HG03457 (cell line): ENCODE measurements around the gene C2orf68.
"Not testable (repeated sequence)": the region's sequence is repeated elsewhere in the genome, so short reads cannot be mapped to it uniquely, and the experiment has no call there.

Experiments
- ATAC-seq: cut with Tn5 transposase; IDR thresholded peaks from one replicate; pipeline ENCODE4 v1.9.1; 2021; ENCODE audit warnings: moderate number of reproducible peaks; ENCODE audit not compliant: unreplicated experiment

Gene C2orf68, protein sequence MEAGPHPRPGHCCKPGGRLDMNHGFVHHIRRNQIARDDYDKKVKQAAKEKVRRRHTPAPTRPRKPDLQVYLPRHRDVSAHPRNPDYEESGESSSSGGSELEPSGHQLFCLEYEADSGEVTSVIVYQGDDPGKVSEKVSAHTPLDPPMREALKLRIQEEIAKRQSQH

GRCh38 chr2:85611705-85612587 is at the start of gene C2orf68:
Gene C2orf68 (minus strand): TSS chr2:85612066. CDS start chr2:85611984, 82 bp downstream.
- peak; percentile 68 for ATAC-seq

DNA sequence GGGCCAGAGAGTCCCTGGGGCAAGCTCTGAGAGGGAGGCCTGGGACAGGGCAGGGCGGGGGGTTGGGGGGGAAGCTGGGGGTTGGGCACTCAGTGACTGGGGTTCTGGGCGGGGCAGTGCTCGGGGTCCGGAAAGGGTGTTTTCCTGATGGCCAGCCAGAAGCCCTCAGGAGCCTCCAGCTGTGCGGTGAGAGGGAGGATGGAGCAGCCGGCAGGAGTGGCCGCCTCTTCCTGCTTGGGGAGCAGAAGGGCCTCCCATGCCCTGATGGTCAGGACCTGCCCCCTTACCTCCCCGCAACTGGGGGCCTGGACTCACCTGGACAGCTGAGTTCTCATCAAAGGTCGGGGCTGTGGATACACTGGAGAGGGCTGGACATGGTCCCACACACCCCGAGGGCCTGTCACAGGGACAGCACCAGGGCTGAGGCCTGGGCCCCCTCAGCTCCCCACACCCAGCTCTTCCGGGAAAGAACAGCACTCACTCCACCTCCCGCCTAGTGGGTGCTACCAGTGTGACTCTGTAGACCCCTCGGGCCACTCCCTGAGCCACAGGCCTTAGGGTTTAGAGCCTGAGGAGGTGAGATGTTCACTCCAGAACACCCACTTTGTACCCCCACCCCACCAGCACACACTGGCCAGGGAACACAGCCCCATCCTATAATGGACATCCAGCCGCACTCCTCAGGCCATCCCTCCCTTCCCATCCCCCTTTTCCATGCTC is 49.4 kb upstream of the C2orf68 start:
- no peak for ATAC-seq

DNA sequence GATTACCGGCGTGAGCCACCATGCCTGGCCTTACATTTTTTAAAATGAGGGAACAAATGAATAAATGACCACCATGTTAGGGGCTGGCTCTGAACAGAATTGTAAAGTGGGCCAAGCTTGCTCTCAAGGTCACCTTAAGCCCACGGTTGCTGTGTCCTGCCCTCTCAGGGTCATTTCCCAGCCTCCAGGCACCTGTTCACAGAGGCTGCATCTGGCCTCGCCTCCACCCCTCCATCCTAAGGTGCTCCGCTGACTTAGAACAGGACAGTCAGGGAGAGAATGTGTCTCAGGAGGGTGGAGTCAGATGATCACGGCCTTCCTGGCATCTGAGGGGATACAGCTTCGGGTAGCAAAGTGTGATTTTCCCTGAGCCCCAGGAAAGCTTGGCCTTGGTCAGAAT is 48.9 kb upstream of the C2orf68 start:
- no peak for ATAC-seq

GRCh38 chr2:85660301-85660700 is 48.4 kb upstream of the C2orf68 start:
- not testable (repeated sequence) for ATAC-seq

DNA sequence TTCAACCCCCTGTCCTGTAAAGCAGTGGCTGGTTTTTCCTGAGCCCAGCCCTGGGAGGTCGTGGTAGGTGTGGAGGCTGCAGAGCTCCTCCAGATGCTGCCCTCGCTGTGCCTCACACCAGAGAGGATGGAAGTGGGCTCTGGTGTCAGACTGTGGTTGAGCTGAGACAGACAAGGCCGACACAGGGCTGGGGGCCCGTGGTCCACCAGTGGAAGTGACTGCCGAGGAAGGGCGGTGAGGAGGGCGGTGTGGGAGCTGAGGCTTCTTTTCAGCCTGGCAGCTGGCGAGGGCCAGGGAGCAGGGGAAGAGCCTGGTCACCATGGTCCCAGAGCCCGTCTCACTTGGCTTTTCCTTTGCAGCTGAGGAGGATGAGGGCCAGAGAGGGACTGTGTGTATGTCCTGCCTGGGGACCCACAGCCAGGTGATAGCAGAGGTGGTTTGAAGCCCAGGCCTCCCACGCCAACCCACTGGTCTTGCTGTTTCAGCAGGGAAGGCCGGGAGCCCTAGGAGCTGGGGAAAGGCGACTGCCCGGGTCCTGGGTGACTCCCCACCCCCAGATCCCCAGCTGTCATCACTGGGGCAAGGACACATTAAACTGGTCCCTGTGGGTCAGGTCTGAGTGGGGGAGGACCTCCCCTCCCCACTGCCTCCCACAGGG is 47.6 kb upstream of the C2orf68 start:
- ATAC-seq: no peak

- not testable (repeated sequence) for ATAC-seq
Measured at GRCh38 chr2:85657399-85657798, 45.5 kb upstream of the C2orf68 start.

DNA sequence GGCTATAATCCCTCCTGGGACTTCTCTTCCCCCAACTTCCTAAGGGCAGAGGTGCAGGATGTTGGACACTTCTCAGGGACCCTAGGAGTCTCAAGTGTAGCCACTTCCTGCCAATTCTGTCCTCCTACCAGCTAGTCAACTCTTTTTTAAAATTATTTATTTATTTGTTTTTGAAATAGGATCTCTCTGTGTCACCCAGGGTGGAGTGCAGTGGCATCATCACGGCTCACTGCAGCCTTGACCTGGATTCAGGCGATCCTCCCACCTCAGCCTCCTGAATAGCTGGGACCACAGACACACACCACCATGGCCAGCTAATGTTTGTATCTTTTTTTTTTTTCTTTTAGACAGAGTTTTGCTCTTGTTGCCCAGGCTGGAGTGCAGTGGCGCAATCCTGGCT is 44.6 kb upstream of the C2orf68 start:
- ATAC-seq: no peak

DNA sequence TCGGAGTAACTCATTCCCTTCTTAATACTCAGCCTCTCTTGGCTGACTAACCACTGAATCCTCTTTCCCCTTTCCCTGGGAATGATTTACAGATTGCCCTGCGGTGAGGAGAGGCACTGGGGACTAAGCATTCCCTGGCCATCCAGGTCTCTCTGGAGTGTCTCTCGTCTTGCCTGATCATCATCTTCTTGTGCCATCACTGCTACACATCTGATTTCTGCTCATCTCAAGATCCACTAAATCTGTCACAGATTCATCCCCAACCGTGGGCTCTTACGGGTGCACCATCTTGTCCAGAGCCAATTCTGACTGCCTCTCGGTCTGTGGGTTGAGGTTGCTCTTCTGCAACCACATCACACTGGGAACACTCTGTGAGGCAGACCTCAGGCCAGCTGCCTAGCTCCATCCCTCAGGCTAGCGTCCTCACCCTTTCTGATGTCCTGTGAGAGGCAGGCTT is 44.1 kb upstream of the C2orf68 start:
- ATAC-seq: no peak

GRCh38 chr2:85653996-85654395 is 42.1 kb upstream of the C2orf68 start:
- ATAC-seq: no peak

DNA sequence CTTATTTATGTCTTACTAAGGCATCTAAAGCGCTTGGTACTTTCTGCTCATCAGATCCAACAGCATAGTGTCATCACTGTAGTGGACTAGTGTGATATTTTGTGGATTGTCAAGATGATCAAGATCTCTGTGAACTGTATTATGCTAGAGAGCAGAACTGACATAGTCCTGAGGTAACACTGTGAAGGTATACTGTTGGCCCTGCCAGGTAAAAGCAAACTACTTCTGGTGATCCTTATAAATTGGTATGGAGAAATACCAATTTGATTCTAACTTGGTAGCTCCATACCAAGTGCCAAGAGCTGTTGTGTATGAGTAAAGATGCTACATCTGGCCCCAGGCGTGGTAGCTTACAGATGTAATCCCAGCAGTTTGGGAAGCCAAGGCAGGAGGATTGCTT is 40.2 kb upstream of the C2orf68 start:
- ATAC-seq: no peak

DNA sequence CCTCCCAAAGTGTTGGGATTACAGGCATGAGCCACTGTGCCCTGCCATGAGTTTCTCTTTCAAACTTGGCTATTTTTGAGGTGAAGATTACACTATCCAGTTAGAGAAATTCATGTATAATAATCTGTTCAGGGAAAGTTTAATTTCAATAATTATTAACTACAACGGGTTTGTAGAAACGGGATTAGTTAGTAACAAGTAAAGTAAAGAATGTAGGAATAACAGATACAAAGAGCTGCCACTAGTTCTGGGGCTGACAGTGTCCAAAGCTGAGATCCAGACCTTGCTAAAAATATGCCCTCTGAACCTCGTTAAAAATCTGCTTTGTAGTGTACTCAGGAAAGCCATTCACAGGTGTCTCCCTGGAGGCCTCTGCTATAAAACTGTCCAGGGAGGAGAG is 39.2 kb upstream of the C2orf68 start:
- ATAC-seq: no peak

- no peak for ATAC-seq
Measured at GRCh38 chr2:85650456-85650855, 38.6 kb upstream of the C2orf68 start.

DNA sequence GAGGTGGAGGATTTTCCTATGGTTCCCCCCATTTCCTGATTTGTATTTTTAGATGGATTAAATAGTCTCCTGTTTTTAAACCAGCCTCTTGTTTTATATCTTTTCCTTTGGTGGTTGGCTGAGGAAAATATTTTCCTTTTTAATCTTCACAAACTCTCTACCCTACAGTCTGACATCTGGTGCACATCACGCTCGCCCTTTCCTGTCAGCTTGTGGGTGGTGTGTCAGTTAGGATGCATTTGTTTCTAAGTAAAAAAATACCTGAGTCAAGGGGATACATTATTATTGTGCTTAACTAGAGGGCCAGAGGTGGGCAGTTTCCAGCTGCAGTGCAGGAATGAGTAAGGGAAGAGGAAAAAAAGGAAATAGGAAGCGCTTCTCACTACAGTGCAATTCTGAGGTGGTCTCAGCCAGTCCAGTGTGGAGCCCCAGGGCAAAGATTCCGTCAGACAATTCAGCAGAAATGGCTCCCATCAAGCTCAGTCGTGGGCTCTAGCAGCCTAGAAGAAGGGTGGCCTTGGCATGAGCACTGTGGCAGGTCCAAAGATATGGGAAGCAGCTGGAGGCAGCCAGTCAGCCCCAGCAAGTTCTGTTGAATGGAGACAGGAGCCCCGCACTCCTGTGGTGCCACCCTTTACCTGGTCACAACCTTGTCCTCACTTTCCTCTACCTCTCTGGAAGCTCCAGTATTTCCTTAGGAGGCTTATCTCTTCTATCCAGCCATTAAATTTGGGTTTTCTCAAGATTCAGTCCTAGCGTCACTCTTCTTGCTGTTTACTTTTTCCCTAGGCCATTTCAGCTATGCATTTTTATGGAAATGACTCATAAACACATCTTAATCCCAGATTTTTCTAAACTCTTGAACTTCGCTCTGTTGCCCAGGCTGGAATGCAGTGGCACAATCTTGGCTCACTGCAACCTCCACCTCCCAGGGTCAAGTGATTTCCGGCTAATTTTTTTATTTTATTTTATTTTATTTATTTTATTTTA is 37.6 kb upstream of the C2orf68 start:
- no peak for ATAC-seq

- ATAC-seq: no peak
Measured at GRCh38 chr2:85648619-85649018, 36.8 kb upstream of the C2orf68 start.

DNA sequence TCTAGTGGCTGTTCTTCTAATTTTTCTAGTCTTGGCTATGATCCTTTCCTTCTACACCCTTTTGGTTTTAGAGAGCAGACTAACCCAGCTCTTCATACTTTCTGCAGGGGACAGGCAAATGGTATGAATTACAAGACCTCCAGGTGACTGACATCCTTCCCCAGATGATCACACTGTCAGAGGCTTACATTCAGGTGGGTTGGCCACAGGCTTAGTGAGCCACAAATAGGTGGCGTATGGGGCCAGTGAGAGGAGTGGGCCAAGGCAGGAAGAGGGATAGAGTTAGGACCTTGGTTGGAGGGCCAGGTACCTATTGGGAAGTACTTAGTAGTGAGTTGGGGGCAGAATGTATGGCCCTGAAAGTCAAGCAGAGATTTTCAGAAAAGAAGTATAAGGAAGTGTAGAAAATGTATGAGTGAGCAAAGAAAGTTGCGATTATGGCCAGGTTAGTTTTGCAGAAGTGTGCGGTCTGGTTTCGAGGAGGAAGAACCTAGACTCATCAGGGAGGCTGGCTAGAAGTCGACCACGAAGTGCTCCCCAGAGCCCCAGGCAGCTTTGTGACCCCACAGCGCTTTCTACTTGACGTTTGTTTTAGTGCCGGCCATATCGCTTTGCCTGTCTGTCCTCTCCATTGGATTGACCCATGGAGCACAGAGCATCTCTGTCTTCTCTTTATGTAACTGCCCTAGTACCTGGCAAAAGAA is 36.1 kb upstream of the C2orf68 start:
- ATAC-seq: no peak

DNA sequence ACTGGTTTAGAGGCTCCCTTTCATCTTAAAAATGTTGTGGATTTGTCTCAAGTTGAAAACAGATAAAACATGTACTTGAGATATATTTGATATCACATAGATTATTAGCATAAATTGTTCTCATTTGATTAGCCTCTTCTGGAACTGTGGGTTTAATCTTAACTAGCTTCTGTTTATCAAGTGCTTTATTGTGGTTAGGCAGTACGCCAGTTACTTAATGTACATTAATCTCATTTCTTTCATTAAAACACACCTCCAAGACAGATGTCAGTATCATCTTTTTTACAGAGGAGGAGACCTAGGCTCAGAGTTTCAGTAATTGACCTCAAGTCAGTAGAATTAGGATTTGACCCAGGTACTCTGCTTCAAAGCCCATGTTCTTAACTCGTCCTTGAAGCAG is 34.3 kb upstream of the C2orf68 start:
- ATAC-seq: no peak

DNA sequence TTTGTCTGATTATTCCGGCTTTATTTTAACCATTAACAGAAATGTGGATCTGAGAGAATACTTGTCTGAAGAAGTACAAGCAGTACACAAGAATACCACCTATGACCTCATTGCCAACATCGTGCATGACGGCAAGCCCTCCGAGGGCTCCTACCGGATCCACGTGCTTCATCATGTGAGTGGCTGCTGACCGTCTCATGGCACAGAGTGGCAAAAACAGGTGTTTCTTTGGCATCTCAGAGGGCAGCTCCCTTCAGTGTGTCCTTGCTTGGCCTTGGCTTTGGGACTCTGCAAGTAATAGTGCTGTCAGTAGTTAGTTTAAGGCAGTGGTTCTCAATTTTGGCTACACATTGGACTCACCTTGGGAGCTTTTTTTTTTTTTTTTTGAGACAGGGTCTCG is 33.0 kb upstream of the C2orf68 start:
- no peak for ATAC-seq

DNA sequence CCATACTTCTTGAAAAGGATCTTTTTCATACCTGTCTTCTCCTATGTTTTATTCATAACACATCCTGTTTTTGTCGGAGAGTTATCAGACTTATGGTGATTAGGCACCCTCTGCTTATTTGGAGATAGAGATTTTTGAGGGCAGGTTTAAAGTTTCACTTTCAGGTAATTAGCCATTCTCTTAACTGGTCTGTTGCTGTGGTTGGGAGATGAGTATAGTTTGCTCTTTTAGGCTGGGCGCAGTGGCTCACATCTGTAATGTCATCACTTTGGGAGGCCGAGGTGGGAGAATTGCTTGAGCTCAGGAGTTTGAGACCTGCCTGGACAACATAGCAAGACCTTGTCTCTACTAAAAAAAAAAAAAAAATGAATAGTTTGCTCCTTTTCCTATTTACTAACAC is 30.9 kb upstream of the C2orf68 start:
- no peak for ATAC-seq

DNA sequence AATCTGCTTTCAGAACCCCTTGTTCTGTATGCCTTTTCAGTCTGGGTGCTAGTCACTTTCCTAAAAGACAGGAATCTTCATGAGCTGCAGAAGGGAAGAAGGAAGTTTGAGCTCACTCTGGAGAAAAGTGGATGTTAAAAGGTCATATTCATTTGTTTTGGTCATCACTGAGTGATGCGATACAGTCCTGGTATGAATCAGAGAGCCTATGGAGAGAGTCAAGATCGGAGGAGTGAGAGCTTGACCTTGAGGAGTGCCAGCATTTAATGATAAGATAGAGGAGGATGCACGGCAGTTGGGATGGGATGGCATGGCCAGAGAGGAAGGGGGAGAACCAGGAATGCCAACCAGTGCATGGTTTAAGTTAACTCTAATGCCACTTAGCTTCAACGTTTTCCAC is 23.8 kb upstream of the C2orf68 start:
- ATAC-seq: no peak
